Coronary artery (tissue), 2 donors: ENCODE results near the gene TAS1R3.

Experiments used
- DNase-seq: peaks from one replicate; pipeline ENCODE4 v3.0.0-alpha.2; 2017; ENCODE audit warnings: low spot score
- H3K27ac ChIP-seq, 2 donors: fragments of 200-600 bp; sonication (generic); one replicate each; pipeline ENCODE4 v1.5.1; 2016 to 2019
- H3K4me3 ChIP-seq: fragments of 200-600 bp; sonication (generic); 2 replicates; pipeline ENCODE4 v1.5.1; 2016; ENCODE audit warnings: mild to moderate bottlenecking, moderate library complexity
- CTCF ChIP-seq: fragments of 200-600 bp; sonication (generic); IDR thresholded peaks from one replicate; pipeline ENCODE4 v1.5.1; 2019; ENCODE audit warnings: antibody characterized with exemption

The TAS1R3 gene

GRCh38 chr1:1292442-1292779, 38.7 kb upstream of the TAS1R3 start:
- TF ChIP-seq CTCF = no peak
- Histone ChIP-seq H3K27ac (no peak overlapping the region), H3K4me3 (no peak overlapping the region)
- no peak for DNase-seq

GRCh38 chr1:1292851-1293250, 38.2 kb upstream of the TAS1R3 start:
- DNase-seq = no peak

GRCh38 chr1:1293263-1294249, 37.5 kb upstream of the TAS1R3 start:
- no peak for TF ChIP-seq CTCF

More at GRCh38 chr1:1292851-1293250, 38.2 kb upstream of the TAS1R3 start:
- TF ChIP-seq CTCF = no peak
- no peak overlapping the region for H3K4me3 ChIP-seq
- no peak overlapping the region for H3K27ac ChIP-seq

GRCh38 chr1:1294250-1294890, 36.7 kb upstream of the TAS1R3 start:
- TF ChIP-seq CTCF = no peak
- no peak for DNase-seq
- Histone ChIP-seq H3K27ac (no peak overlapping the region), H3K4me3 (no peak overlapping the region)

More at GRCh38 chr1:1293263-1294249, 37.5 kb upstream of the TAS1R3 start:
- DNase-seq = no peak
- no peak overlapping the region for H3K4me3 ChIP-seq
- H3K27ac ChIP-seq = no peak overlapping the region

GRCh38 chr1:1295154-1295923, 35.7 kb upstream of the TAS1R3 start:
- TF ChIP-seq CTCF = no peak

GRCh38 chr1:1296070-1297061, 34.7 kb upstream of the TAS1R3 start:
- Histone ChIP-seq H3K27ac (no peak overlapping the region), H3K4me3 (no peak overlapping the region)
- TF ChIP-seq CTCF = no peak
- no peak for DNase-seq

More at GRCh38 chr1:1295154-1295923, 35.7 kb upstream of the TAS1R3 start:
- Histone ChIP-seq H3K4me3 (no peak overlapping the region), H3K27ac (no peak overlapping the region)
- DNase-seq = no peak
